NCI-H128 (cell line): ENCODE results near the gene ASPDH.
"Not testable (repeated sequence)": the region's sequence is repeated elsewhere in the genome, so short reads cannot be mapped to it uniquely, and the experiment has no call there.

Experiments used
- DNase-seq: peaks from one replicate; lab custom pipeline; 2025; ENCODE audit not compliant: unreplicated experiment; lab: John Stamatoyannopoulos, UW

The ASPDH gene

DNA sequence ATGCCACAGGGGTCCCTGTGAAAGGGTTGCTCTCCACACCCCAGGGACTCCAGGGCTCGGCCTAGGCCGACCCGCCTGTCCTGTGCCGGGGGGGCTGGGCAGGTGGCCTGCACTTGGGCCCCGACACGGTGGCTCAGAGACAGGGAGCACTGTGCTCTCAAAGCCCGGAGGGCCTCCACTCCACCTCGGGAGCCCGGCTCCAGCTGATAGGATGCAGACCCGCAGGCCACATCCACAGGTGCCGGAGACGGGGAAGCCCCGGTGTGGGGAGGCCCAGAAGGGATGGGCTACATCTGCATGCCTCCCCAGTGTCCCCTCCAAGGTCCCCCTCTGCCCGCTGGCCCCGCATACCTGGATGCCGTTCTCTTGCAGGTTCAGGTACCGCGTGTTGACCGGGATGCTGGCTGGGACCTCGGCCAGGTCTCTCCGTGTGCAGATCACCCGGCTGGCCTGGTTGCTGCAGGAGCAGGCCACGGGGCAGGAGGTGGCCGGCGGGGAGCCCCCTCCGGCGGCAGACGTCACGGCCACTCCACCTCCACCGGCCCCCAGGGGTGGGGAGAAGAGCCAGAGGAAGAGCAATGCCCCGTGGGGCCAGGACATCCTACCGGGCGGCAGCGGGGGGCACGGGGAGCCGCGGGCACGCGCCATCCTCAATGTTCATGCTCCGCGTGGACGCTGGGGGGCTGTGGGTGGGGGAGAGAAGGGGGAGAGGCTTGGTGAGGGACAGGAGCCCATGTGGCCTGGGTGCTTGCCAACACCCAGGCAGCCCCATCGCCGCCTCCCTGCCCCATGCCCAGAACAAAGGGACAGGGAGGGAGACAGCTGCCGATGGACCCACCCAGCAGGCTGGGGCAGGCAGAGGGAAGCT is 34.7 kb upstream of the ASPDH start:
- no peak for DNase-seq

DNA sequence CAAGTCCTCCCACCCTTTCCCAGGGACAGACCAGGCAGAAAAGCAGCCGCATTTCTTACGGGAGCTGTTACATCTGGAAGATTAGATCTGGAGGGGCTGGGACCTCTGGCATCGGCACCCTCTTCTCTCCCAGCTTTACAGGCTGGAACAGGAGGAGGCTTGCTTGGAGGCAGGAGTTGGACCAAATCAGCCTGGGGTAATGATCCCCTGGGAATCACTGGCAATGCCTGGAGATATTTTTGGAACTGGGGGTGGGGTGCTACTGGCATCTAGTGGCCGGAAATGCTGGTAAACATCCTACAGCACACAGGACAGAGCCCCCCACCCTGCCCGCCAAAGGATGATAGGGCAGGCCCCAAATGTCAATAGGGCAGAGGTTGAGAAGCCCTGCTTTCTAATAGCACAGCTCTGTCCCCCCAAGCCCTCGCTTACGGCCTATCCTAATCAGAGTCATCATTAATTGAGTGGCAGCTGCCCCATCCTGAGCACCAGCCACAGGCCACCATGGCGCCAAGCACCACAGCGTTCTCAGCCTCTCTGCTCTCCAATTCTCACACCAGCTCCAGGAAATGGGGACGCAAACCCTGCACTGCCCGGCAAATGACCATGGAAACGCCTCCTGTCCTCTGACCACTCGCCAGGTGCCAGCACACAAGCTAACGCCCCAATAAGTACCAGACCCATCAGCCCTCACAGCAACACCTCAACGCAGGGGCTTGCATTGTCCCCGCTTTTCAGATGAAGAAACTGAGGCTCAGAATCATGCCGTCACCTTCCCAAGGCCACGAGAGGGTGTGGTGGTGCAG is 33.9 kb upstream of the ASPDH start:
- no peak for DNase-seq

DNA sequence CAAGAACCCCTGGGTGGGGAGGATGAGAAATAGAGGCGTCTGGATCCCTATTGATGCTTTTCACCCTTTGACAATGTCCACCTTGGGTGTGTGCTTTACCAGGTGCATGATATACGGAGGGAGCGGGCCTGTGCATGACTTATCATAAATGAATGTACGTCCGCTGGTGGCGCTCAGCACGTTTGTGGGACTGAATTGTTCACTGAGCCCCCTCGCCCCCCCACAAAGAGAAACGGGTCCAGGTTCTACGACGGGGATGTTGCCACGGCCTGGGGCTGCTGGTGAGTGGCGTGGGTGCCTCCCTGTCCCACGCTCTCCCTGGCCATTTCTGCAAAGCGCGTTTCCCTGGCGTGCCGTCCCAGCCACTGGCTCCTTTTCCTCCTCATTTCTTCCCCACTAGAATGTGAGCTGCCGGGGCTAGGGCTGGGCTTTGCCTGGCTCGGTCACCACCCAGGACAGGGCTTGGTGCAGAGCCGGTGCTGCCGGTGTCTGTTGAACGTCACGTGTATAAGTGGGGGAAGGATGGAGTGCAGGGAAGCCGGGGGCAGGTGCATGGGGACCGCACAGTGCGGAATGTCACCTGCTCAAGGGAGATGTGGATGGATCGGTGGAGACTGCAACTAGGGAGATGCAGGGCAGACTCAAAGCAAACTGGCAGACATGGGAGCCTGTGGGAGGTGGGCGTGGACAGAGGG is 33.0 kb upstream of the ASPDH start:
- no peak for DNase-seq

DNA sequence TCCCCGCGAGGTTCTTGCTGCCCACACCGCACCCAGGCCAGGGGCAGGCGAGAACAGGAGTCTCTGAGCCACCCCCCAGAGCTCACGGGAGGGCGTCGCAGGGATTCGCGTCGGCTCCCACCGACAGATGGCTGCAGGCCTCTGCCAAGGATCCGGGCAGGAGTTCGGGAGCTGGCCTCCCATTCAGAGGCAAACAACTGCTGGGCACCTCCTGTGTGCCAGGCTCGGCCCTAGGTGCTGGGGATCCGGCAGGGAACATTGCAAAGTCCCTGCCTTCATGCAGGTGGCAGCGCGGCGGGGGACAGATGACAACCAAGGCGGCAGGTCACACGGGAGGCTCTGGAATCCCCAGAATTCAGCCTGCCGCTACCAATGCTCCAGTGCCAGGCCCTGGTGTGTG is 29.2 kb upstream of the ASPDH start:
- DNase-seq, result no peak

DNA sequence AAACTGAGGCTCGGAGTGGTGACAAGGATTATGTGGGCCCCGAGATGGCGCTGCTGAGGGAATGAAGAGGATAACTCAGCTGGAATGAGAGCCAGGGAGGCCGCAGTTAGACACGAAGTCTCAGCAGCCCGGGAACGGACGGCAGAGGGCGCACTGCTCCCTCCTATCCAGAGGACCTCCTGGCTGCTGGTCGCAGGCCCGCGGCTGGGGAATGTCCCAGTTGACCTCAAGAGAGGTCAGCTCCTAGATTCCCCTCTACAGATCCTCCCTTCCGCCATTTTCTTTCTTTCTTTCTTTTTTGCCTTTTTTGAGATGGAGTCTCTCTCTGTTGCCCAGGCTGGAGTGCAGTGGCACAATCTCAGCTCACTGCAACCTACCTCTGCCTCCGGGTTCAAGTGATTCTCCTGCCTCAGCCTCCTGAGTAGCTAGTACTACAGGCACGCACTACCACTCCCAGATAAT is 24.1 kb upstream of the ASPDH start:
- DNase-seq, result peak; percentile 4

DNA sequence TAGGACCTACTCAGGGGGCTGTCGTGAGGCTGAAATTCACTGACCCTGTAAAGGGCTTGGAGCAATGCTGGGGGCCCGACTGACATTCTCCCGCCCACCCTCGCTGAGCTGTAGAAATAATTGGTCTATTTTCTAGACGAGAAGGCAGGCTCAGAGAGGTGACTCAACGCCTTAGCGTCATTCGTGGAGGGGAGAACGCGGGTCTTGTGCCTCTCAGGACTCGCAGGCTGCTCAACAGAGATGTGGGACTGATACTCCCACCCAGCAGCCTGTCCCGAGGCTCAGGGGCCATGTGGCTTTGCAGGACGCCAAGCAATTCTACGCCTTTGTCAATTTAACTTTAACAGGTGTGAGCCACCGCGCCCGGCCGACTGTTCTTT is 23.6 kb upstream of the ASPDH start:
- no peak for DNase-seq

DNA sequence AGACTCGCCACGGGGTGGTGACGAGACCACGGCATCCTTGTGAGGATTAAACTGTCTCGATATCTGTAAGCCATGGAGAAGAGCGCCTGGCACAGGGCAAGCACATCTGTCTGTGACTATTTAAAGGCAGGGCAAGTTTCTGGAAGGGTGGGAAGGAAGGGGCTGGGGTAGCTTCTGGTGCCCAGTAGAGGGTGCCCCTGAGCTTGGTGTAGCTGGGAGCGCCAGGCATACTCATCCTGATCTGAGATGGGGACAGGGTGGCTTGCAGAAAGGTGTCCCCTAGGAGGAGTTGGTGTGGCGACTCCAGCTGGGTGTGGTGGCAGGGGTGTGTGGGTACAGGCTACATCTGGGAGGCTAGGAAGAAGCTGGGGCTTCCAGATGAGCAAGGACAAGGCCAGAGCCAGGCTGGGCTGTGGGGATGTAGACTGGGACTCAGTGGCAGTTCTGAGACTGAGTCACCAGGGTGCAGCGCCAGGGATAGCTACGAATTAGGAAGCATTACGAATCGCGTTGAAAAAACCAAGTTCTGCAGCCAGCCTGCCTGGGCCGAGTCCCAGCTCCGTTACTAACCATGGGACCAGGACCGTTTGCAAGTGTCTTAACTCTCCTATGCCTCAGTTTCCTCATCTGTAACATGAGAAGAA is 23.1 kb upstream of the ASPDH start:
- no peak for DNase-seq

DNA sequence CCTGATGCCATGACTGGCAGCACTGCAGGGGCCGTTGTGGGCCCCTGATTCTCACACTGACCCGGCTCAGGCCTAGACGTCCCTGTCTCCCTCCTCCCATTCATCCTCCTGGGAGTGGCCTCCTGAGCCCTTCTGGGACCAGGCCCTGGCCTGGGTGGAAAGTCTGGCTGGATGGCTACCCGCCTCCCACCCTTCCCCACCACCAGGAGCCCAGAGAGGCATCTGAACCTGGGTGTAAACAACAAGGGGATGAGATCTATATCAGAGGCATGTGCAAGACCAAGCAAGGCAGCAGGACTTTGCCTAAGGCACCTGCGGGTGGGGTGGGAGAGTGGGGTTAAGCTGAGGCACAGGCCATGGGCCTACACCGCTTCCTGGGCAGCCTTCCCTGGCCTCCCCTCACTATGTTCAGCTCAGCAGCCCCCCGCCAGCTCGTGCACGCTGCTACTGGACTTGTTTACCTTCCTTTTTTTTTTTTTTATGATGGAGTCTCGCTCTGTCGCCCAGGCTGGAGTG is 22.0 kb upstream of the ASPDH start:
- DNase-seq, result no peak

DNA sequence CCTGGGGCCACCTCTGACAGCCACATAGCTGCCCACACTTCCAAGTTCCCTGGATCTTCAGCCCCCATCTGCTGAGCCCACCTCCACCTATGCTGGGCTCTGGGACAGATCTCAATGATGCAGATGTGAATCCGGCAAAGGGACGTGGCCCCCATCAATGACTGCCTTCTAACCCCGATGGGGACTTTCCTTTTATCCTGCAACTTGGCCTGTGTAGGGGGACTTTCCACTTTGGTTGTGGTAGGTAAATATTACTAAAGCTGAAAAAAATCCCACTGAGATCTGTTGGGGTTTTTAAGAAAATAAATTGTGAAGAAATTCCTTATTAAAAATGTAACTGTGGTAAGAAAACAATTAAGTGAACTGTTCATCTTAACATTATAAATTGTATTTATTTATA is 20.8 kb upstream of the ASPDH start:
- no peak for DNase-seq

DNA sequence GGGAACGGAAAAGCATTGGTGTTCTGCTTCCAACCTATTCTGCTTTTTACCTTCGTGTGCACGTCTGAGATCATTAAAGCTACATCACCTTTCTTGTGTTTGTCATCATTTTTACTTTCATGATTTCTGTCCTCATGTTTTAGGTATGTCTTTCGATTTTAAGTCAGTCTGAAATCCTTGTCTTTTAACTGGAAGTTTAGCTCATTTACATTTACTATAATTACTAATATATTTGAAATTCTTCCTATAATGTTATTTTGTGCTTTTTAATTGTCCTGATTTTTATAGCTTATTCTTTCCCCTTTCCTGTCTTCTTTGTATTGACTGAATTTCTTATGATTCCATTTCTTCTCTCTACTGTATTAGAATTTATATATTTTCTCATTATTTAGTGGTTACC is 19.2 kb upstream of the ASPDH start:
- DNase-seq, result no peak

DNA sequence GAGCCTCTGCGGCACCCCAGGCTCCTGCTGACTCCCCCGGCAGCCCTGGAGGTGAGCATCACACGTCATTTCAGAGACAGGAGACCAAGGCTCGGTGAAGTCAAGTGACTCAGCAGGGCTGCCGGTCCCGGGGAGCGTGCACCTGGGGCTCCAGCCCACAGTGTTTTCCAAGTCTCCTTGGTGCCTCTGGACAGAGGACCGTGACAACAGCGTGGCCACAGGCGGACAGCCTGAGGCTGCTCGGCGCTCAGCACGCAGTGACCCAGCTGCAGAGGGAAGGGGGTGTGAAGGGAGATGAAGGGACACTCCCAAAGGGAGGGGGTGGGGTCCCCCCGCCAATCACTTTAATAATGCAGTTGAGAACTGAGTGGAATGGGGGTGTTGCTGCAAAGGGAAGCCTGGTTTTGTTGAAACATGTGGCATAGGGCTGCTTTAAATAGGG is 17.5 kb upstream of the ASPDH start:
- DNase-seq, result no peak

DNA sequence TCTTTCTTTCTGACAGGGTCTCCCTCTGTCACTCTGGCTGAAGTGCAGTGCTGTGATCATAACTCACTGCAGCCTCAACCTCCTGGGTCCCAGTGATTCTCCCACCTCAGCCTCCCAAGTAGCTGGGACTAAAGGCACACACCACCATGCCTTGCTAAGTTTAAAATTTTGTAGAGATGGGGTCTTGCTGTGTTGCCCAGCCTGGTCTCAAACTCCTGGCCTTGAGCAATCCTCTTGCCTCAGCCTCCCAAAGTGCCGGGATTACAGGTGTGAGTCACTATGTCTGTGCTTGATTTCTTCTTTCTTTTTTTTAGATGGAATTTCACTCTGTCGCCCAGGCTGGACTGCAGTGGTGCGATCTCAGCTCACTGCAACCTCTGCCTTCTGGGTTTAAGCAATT is 14.3 kb upstream of the ASPDH start:
- not testable (repeated sequence) for DNase-seq

DNA sequence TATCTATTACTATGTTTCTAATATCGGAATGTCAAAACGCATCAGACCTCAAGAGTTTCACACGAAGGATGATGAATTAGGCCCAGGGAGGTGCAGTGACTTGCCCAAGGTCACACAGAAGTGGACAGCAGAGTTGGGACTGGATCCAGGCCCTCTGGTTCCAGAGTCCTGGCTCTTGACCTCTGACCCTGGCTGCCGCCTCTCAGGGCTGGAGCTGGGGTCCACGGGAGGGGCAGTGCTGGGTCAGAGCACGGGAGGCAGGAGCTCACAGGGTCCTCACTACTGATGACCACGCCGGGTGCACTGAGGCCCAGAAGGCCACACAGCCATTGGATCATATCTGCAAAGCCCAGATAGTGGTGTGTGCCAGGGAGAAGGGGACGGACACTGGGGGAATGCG is 9.2 kb upstream of the ASPDH start:
- DNase-seq, result no peak

DNA sequence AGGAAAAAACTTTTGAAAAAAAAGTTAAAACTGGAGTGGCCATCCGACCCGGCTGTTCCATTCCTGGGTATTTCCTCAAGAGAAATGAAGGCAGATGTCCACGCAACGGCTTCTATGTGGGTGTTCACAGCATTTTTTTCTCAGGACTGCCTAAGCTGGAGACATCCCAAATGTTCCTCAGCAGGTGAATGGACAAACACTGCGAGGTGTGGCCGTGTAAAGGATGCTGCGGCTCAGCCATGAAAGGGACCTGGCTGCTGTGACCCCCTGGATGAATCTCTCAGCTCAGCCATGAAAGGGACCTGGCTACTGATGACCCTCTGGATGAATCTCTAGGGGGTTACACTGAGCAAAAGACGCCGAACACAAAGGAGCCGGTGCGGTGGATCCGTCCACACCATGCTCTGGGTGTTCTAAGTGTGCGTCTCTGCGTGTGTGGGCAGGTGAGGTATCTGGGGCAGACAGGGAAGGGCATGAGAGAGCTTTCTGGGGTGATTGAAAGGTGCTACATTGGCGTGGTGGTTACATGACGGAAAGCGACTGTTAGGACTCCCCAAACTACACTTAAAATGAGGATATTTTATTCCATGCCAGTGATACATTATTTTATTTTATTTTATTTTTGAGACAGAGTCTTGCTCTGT is 7.2 kb upstream of the ASPDH start:
- no peak for DNase-seq

DNA sequence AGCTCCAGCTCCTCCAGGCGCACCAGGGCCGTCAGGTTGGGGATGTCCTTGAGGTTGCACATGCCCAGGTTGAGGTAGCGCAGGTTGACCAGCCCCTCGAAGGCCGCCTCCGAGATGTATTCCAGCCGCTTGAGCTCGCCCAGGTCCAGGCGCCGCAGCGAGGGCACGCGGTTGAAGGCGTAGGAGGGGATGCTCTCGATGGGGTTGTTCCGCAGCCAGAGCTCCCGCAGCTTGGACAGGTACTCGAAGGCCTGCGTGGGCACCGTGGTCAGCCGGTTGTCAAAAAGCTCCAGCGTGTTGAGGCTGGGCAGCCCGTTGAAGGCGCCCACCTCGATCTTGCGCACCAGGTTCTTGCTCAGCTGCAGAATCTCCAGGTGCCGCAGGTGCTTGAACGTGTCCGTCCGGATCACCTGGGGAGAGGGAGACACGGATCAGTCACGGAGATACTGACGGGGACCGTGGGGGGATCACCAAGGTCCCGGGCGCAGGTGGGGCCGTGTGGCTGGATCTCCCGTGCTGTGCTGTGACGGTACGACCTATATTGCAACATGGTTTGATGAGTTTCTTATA is 5.4 kb upstream of the ASPDH start:
- DNase-seq, result no peak

DNA sequence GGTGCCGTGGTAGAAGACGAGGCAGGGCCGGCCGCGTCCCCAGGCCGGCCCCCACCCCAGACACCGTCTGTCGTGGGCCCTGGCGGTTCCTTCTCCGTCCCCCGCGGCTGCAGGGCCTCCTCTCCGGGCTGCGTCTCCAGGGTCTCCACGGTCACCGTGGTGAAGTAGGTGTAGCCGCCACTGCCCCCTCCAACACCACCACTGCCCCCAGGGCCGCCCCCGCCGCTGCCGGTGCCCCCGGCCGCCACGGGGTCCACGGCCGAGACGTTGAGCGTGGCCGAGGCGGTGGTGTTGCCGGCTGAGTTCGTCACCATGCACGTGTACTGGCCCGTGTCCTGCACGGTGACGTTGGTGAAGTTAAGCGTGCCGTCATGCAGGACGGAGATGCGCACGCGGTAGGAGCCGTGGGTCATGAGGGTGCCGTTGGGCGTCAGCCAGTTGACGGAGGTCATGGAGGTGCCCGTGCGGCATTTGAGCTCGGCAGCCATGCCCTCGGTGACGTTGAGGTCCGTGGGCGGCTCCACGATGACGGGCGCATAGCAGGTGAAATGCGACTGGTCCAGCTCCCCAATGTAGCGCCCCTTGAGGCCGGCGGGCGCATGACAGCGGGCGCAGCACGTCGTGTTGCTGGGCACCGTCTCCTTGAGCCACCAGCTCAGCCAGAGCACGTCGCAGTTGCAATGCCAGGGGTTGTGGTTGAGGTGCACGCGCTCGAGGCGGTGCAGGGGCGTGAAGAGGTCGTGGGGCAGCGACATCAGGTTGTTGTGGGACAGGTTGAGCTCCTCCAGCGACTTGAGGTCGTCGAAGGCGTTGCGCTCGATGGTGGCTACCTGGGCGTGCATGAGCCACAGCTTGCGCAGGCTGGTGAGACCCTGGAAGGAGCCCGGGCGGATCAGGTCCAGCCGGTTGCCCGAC is 4.6 kb upstream of the ASPDH start:
- DNase-seq, result no peak

DNA sequence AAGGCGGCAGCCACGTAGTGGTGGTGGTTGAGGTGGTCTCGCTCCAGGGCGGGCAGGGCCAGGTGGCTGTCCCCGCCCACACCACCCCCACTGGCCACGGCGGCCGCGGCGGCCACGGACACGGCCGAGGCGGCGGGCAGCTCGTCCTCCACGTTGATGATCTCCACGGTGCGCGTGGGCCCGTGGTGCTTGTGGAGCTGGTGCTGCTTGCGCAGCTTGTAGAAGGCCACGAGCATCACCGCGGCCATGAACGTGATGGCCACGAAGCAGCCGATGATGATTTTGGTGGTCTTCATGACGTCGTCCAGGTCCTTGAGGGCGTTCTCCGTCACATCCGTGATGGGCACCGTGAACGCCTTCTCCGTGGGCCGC is 4.0 kb upstream of the ASPDH start:
- DNase-seq, result no peak

DNA sequence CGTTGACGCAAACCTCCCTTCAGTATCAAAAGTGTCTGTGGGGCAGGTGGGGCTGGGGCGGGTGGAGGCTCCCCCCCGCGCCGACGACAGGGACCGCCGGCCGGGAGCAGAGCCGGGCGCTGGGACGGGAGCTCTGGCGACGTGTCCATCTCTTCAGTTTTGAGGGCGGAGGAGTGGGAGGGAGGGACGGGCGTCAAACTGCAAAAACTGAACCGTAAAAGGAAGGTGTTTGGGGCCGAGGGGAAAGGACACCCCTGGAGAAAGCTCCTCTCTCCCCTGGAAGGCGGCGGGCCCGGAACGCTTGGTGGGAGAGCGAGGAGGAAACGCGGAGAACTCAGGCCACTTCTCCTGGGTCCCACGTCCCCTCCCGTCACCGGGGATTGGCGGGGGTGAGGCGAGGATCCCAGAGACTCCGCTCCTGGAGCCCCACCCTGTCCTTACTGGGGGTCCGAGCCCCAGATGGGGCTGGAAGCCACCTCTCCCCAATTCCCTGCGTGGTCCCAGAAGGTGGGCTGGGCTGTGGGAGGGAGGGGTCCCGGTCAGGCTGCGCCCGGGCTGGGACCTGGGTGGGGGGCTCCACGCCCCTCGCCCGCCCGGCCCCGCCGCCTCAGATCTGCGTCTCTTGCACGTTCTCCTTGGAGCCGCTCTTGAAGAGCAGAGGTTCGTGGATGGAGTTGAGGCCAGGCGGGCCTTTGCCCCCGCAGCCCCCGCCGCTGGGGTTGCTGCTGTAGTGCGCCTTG is 3.4 kb upstream of the ASPDH start:
- no peak for DNase-seq
